Measurements from ENCODE around the gene R3HDM4.
"Not testable (repeated sequence)": the region's sequence is repeated elsewhere in the genome, so short reads cannot be mapped to it uniquely, and the experiment has no call there.

R3HDM4 gene

GRCh38 chr19:853614-854220, 59.3 kb downstream of the R3HDM4 start:
- not testable (repeated sequence) for DNase-seq

DNA sequence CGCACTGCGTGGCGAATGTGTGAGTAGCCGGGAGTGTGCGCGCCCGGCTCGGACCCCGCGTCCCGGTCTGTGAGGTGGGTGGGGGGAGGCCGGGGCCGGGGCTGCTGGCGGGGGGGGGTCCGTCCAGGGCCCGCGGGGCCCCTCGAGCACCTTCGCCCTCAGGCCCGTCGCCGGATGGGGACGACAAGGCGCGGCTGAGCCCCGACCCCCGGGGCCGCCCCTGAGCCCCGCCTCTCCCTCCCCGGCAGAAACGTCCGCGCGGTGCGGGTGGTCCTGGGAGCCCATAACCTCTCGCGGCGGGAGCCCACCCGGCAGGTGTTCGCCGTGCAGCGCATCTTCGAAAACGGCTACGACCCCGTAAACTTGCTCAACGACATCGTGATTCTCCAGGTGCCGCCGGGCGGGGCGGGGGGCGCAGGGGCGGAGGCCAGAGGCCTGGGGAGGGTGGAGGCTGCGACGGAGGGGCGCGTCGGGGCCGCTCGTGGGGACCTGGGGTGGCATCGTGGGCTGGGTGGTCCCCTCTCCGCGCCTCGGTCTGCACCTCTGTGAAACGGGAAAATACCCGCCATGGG, 59.9 kb downstream of the R3HDM4 start:
- DNase-seq, result no peak

- no peak for DNase-seq
Observed at GRCh38 chr19:852136-853013, 60.6 kb downstream of the R3HDM4 start, which contains the start of gene ELANE. ELANE (plus strand) TSS chr19:852303; CDS start chr19:852329, 26 bp downstream.

DNA sequence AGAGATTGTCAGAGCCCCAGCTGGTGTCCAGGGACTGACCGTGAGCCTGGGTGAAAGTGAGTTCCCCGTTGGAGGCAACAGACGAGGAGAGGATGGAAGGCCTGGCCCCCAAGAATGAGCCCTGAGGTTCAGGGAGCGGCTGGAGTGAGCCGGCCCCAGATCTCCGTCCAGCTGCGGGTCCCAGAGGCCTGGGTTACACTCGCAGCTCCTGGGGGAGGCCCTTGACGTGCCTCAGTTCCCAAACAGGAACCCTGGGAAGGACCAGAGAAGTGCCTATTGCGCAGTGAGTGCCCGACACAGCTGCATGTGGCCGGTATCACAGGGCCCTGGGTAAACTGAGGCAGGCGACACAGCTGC, 62.1 kb downstream of the R3HDM4 start:
- no peak for DNase-seq

DNA sequence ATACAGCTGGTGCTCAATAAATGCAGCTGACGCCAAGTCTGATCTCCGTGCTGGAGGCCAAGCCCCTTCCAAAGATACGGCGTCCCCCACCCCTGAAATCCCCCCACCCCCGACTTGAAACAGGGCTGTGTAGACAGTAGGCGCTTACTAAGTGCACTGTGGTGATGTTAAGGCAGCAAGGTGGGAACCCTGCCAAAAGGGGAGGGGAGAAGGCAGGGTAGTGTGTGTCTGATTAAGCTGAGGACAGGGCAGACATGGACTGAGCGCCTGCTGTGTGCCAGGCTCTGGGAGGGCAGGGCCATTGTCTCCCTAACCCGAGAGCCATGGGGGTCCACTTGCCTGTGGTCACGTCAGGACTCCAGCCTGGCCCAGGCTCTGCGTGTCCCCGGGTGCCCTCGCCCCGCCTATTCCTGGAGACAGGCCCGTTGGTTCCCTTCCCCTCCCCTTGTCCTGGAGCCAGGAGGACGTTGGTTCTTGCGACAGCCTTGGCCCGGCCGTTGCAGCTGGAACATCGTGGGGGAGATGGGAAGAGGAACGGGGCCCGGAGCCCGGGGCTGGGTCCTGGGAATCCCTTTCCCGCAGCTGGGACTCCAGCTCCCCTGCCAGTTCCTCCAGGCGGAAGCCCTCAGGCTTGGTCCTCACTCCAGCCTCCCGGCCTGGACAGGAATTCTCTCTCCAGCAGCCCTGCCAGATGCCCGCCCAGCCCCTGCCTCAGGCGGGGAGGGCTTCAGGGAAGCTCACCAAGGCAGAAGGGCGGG, 62.6 kb downstream of the R3HDM4 start:
- DNase-seq, result no peak

- DNase-seq, result not testable (repeated sequence)
Observed at GRCh38 chr19:849195-849594, 63.8 kb downstream of the R3HDM4 start.

DNA sequence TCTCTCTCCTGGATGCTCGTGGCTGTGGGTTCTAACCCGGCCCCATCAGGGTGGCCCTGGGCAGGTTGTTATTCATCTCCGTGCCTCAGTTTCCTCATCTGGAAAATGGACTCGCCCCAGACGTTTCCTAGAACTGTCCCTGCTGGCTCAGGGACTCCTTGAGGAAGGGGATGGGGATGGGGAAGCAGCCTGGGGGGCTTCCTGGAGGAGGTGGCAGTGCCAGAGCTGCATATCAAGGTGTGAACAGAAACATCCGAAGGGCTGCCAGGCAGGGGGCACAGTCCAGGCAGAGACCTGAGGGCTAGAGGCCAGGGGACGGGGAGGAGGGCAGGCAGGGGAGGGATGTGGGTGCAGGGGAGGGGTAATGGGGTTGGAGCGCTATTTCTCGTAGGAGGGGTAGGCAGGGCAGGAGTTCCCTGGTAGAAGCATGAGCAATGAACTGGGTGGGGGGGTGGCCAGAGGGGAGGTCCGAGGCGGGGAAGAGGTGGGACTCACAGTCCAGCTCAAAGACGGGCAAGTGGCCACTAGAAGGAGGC, 64.6 kb downstream of the R3HDM4 start:
- DNase-seq, result no peak
